Epithelial cell of proximal tubule (primary cell): ENCODE results near the gene TIMM10B. TPM values are rescaled to one million over a fixed set of nuclear protein-coding genes. Genes with fewer than 3 reads are reported as not detected.

Experiments used
- DNase-seq: peaks from one replicate; pipeline ENCODE4 v3.0.0-alpha.2; 2011; ENCODE audit warnings: low read depth
- H3K4me3 ChIP-seq: 2 replicates; pipeline ENCODE4 v1.5.1; 2011; ENCODE audit warnings: low read depth, mild to moderate bottlenecking, low read length
- CTCF ChIP-seq: conservative IDR thresholded peaks from 2 replicates; pipeline ENCODE4 v1.5.1; 2012; ENCODE audit warnings: low read depth, mild to moderate bottlenecking, low read length
- total RNA-seq: library from RNA; depleted of rRNA; stranded (reverse); fragments of >200 nt; gene quantifications from 2 replicates; pipeline ENCODE4 v1.2.3, GENCODE V29; 2015

TIMM10B gene, protein sequence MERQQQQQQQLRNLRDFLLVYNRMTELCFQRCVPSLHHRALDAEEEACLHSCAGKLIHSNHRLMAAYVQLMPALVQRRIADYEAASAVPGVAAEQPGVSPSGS
- total RNA-seq: 27.0 and 34.9 TPM in 2 replicates

GRCh38 chr11:6481012-6481923, at the start of gene TIMM10B, which contains the start of gene ARFIP2:
Gene TIMM10B (plus strand): TSS chr11:6481501. CDS start chr11:6481517, 16 bp downstream.
Gene ARFIP2 (minus strand): TSS chr11:6481331. CDS start chr11:6480421, 910 bp downstream.
- no peak for TF ChIP-seq CTCF
- peak; percentile 79 for DNase-seq
- peak within 1 kb of the TSS; percentile 99 for H3K4me3 ChIP-seq

DNA sequence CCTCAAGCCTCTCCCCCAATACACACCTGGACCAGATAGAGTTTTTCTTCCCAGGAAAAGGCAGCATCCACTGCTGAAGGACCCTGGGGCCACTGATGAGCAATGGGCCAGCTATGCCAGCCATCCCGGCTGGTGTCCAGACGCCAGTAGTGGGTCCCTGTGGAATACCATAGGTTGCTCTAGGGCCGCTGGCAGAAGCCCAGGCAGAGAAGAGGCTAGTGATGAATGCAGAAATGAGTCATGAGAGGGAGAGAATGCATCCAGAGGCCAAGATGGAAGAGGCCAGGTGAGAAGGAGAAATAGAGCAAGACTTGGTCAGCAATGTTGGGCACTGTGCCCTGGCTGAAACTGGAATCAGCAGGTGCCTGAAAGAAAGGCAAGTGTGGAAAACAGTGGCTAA, 49.4 kb upstream of the TIMM10B start:
- no peak for DNase-seq
- no peak overlapping the region for H3K4me3 ChIP-seq
- TF ChIP-seq CTCF: no peak

- no peak for TF ChIP-seq CTCF
- H3K4me3 ChIP-seq: no peak overlapping the region
- DNase-seq: no peak
Measured at GRCh38 chr11:6433998-6434660, 47.2 kb upstream of the TIMM10B start.

DNA sequence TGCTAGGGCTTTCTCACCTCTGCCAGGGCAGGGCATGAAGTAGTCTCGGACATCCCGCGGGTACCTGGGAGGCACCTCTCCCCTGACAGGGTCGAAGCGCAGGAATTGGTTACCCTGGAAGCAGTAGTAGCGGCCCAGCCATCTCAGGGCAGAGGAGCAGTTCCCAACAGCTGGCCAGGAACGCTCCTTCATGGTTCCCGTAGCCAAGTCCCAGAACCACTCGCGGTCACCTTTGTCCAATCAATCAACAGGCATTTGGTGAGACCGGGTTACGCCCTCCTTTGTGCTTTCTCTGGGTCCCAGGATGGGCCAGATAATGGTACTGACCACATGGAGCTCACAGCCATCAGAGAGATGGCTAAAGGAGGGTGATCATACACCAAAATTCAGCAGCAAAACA, 43.9 kb upstream of the TIMM10B start:
- no peak for TF ChIP-seq CTCF
- no peak overlapping the region for H3K4me3 ChIP-seq
- no peak for DNase-seq

DNA sequence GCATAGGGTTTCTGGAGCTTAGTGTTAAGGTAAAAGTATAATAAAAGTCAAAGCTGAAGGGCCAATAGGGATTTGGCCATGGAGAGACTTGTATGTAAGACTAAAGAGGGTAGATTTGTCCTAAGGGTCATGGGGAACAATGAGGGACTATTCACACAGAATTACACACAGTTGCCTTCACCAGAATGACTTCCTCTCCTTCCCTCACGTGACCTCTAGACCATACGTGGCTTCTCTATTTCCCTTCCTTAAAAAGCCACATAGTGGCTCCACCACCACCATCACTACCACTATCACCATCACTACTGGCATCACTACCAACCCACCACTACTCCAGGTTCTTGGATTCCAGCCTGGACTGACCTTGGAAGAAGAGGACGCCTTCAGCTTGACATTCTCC, 43.3 kb upstream of the TIMM10B start:
- DNase-seq: no peak
- TF ChIP-seq CTCF: no peak
- no peak overlapping the region for H3K4me3 ChIP-seq

DNA sequence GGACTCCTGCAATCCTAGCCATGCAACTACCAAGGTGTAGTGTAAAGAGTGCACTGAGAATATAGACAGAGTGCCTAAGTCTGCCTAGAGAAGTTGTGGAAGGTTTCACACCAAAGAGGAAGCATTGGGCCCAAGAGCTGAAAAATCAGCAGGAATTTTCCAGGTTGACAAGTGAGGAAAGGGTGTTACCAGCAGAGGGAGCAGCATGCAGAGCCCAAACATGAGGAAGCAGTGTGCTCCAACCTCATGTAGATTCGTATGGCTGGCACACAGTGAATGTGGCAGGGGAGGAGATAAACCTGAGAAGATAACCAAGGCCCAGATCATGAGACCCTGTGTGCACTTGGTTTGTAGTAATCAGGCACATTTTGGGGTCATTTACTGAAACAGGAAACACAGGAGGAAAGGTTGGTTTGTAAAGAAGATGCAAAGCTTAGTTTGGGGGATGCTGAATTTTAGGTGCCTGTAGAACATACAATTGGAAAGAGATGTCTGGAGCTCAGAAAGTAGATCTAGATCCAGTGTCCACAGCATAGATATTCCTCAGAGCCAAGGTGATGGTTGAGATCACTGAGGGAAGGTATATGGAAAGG, 42.2 kb upstream of the TIMM10B start:
- no peak for DNase-seq
- peak; percentile 90 for TF ChIP-seq CTCF
- H3K4me3 ChIP-seq: no peak overlapping the region
